Astrocyte (in vitro differentiated cells and primary cell): ENCODE measurements around the gene C2orf92.

ENCODE experiments used
- EZH2 ChIP-seq: IDR thresholded peaks from 2 replicates; pipeline ENCODE4 v1.6.1; 2012; ENCODE audit warnings: mild to moderate bottlenecking, low read length, inconsistent platforms; ENCODE audit not compliant: insufficient read depth
- TF ChIP-seq, protein P1 (sequence below): IDR thresholded peaks from 2 replicates; pipeline ENCODE4 v1.5.1; 2011; ENCODE audit warnings: low read depth, mild to moderate bottlenecking, inconsistent platforms, low read length, moderate library complexity; ENCODE audit not compliant: insufficient read depth

- TF ChIP-seq EZH2: no peak
- TF ChIP-seq, protein P1, sequence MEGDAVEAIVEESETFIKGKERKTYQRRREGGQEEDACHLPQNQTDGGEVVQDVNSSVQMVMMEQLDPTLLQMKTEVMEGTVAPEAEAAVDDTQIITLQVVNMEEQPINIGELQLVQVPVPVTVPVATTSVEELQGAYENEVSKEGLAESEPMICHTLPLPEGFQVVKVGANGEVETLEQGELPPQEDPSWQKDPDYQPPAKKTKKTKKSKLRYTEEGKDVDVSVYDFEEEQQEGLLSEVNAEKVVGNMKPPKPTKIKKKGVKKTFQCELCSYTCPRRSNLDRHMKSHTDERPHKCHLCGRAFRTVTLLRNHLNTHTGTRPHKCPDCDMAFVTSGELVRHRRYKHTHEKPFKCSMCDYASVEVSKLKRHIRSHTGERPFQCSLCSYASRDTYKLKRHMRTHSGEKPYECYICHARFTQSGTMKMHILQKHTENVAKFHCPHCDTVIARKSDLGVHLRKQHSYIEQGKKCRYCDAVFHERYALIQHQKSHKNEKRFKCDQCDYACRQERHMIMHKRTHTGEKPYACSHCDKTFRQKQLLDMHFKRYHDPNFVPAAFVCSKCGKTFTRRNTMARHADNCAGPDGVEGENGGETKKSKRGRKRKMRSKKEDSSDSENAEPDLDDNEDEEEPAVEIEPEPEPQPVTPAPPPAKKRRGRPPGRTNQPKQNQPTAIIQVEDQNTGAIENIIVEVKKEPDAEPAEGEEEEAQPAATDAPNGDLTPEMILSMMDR: no peak
Observed at GRCh38 chr2:97719362-97720155, 50.0 kb downstream of the C2orf92 start.
